G401 (cell line): ENCODE results near the gene ECI2. TPM values are rescaled to one million over a fixed set of nuclear protein-coding genes. Genes with fewer than 3 reads are reported as not detected.

Experiments
- DNase-seq: peaks from one replicate; pipeline ENCODE4 v3.0.0-alpha.2; 2015; ENCODE audit warnings: low spot score
- in situ Hi-C: cut with HindIII; loops from 2 replicates; pipeline ENCODE4 v1.10.0; 2016; ENCODE audit warnings: low sequenced_read_pairs, mixed read lengths
- total RNA-seq: library from RNA; depleted of rRNA; stranded (reverse); fragments of >200 nt; shearing (Covaris generic); gene quantifications from 2 replicates; pipeline ENCODE4 v1.2.3, GENCODE V29; 2014; rRNA removed

Gene ECI2
- total RNA-seq, 1 experiment from 2014 or later: 111 TPM

GRCh38 chr6:4066029-4066755 is 69.2 kb downstream of the ECI2 start:
- in situ Hi-C loops: no loop called here
- DNase-seq: no peak

Other genes with a start within 250 kb of the ECI2 start
- not detected in 2 replicates for gene FAM217A, start 56.4 kb downstream of the ECI2 start, total RNA-seq